Fibroblast of lung (primary cell): ENCODE data around the gene DDX42. TPM values are rescaled to one million over a fixed set of nuclear protein-coding genes. Genes with fewer than 3 reads are reported as not detected.

Experiments used
- DNase-seq, 2 donors: peaks; one replicate each; pipeline versions ENCODE4 v3.0.0 to v3.0.0-alpha.2; 2010; ENCODE audit warnings: low read depth in 2 of 2
- H2AFZ ChIP-seq: 2 replicates; pipeline ENCODE4 v1.5.1; 2012; ENCODE audit warnings: low read length, control low read depth, inconsistent platforms
- H3K27ac ChIP-seq: 2 replicates; pipeline ENCODE4 v1.5.1; 2011; ENCODE audit warnings: low read length, control low read depth; ENCODE audit not compliant: insufficient read depth
- H3K27me3 ChIP-seq: 2 replicates; pipeline ENCODE4 v1.5.1; 2011; ENCODE audit warnings: mild to moderate bottlenecking, low read length; ENCODE audit not compliant: control insufficient read depth, insufficient read depth
- H3K36me3 ChIP-seq: 2 replicates; pipeline ENCODE4 v1.5.1; 2011; ENCODE audit warnings: low read length; ENCODE audit not compliant: control insufficient read depth, insufficient read depth
- H3K4me1 ChIP-seq: 2 replicates; pipeline ENCODE4 v1.5.1; 2011; ENCODE audit warnings: low read length; ENCODE audit not compliant: control insufficient read depth, insufficient read depth; ENCODE audit errors: extremely low read depth
- H3K4me2 ChIP-seq: 2 replicates; pipeline ENCODE4 v1.5.1; 2011; ENCODE audit warnings: low read length, control low read depth; ENCODE audit not compliant: insufficient read depth; ENCODE audit errors: extremely low read depth
- H3K4me3 ChIP-seq, 4 experiments: fragments of 200-600 bp in 1 of 4; sonication (generic) in 1 of 4; replicated peaks in 1 of 4; 2 replicates each; pipeline ENCODE4 v1.5.1; 2011 to 2016; ENCODE audit warnings: low read length in 4 of 4, low read depth in 3 of 4, mild to moderate bottlenecking in 3 of 4, control low read depth in 2 of 4, inconsistent platforms in 1 of 4, mixed read lengths in 1 of 4; ENCODE audit not compliant: insufficient read depth in 1 of 4; ENCODE audit errors: control extremely low read depth in 1 of 4
- H3K79me2 ChIP-seq: 2 replicates; pipeline ENCODE4 v1.5.1; 2012; ENCODE audit warnings: mild to moderate bottlenecking, low read length, inconsistent platforms; ENCODE audit not compliant: control insufficient read depth, insufficient read depth
- H3K9ac ChIP-seq: 2 replicates; pipeline ENCODE4 v1.5.1; 2011; ENCODE audit warnings: mild to moderate bottlenecking, low read length, control low read depth; ENCODE audit not compliant: insufficient read depth
- H3K9me3 ChIP-seq: 2 replicates; pipeline ENCODE4 v1.5.1; 2012; ENCODE audit warnings: low read depth, low read length; ENCODE audit not compliant: control insufficient read depth, insufficient read depth
- H4K20me1 ChIP-seq: 2 replicates; pipeline ENCODE4 v1.5.1; 2011; ENCODE audit warnings: low read length; ENCODE audit not compliant: control insufficient read depth, insufficient read depth; ENCODE audit errors: extremely low read depth
- CTCF ChIP-seq, 2 donors: IDR thresholded peaks in 1 of 2; conservative IDR thresholded peaks in 1 of 2; 1 replicate in 1 of 2; 2 replicates in 1 of 2; pipeline ENCODE4 v1.5.1; 2011 to 2012; ENCODE audit warnings: low read length in 2 of 2, control low read depth in 1 of 2, inconsistent platforms in 1 of 2, low read depth in 1 of 2, mild to moderate bottlenecking in 1 of 2
- EZH2 ChIP-seq: IDR thresholded peaks from 2 replicates; pipeline ENCODE4 v1.5.1; 2012; ENCODE audit warnings: low read length, control low read depth, mild to moderate bottlenecking; ENCODE audit errors: missing control alignments
- polyA plus RNA-seq, 2 donors: library from polyadenylated mRNA; depleted of rRNA in 1 of 2; stranded (reverse) in 1 of 2; unstranded in 1 of 2; fragments of >200 nt; gene quantifications; 2 replicates each; pipeline ENCODE4 v1.2.1, GENCODE V29; 2011 to 2012; ENCODE audit warnings: missing spikeins in 1 of 2
- total RNA-seq: library from RNA; depleted of rRNA; stranded (reverse); fragments of >200 nt; gene quantifications from 2 replicates; pipeline ENCODE4 v1.2.1, GENCODE V29; 2014

DDX42 gene
- total and polyA plus RNA-seq, 2 donors (not counting 1 experiment from before 2014, with no cell fraction given): 61.8 to 81.5 TPM

GRCh38 chr17:63828936-63829335 lies 55.0 kb downstream of the DDX42 start:
- TF ChIP-seq EZH2: no peak
- TF ChIP-seq CTCF (conservative IDR thresholded peaks at IDR 0.05 in 1 of 2, IDR thresholded peaks at IDR 0.05 in 1 of 2; ENCODE audit: low read depth in 1 of 2, low read length in 2 of 2): no peak
- H3K9me3 ChIP-seq: no peaks in the 10 kb centered on the region
- no peak overlapping the region for H3K9ac ChIP-seq
- H3K79me2 ChIP-seq: peaks cover 48% of the 10 kb centered on the region
- H3K4me3 ChIP-seq: peak overlapping the region in 2 of 4 experiments; percentile 80 to 84
- no peaks in the 10 kb centered on the region for H4K20me1 ChIP-seq
- no peak for DNase-seq
- H3K4me2 ChIP-seq: peak overlapping the region; percentile 82
- H3K27me3 ChIP-seq: no peaks in the 10 kb centered on the region
- no peak overlapping the region for H3K27ac ChIP-seq
- H3K4me1 ChIP-seq: peaks cover 8% of the 10 kb centered on the region
- no peak overlapping the region for H2AFZ ChIP-seq
- H3K36me3 ChIP-seq: peaks cover 44% of the 10 kb centered on the region

GRCh38 chr17:63830278-63830677 lies 56.3 kb downstream of the DDX42 start:
- Histone ChIP-seq H3K9me3 (no peaks in the 10 kb centered on the region), H3K27me3 (no peaks in the 10 kb centered on the region), H3K4me1 (peaks cover 8% of the 10 kb centered on the region), H2AFZ (no peak overlapping the region), H3K36me3 (peaks cover 39% of the 10 kb centered on the region), H4K20me1 (no peaks in the 10 kb centered on the region), H3K4me2 (no peak overlapping the region), H3K4me3 (no peak overlapping the region), H3K9ac (no peak overlapping the region), H3K27ac (no peak overlapping the region), H3K79me2 (peaks cover 40% of the 10 kb centered on the region)
- no peak for DNase-seq
- TF ChIP-seq EZH2: no peak
- no peak for TF ChIP-seq CTCF (conservative IDR thresholded peaks at IDR 0.05 in 1 of 2, IDR thresholded peaks at IDR 0.05 in 1 of 2; ENCODE audit: low read depth in 1 of 2, low read length in 2 of 2)

GRCh38 chr17:63830904-63831491 lies 57.0 kb downstream of the DDX42 start:
- no peak overlapping the region for H3K27ac ChIP-seq
- peaks cover 34% of the 10 kb centered on the region for H3K79me2 ChIP-seq
- H3K9me3 ChIP-seq: no peaks in the 10 kb centered on the region
- no peaks in the 10 kb centered on the region for H3K27me3 ChIP-seq
- H3K9ac ChIP-seq: no peak overlapping the region
- peaks cover 39% of the 10 kb centered on the region for H3K36me3 ChIP-seq
- no peak for DNase-seq
- H4K20me1 ChIP-seq: no peaks in the 10 kb centered on the region
- H2AFZ ChIP-seq: no peak overlapping the region
- no peak overlapping the region for H3K4me2 ChIP-seq
- H3K4me1 ChIP-seq: peaks cover 4% of the 10 kb centered on the region
- no peak overlapping the region for H3K4me3 ChIP-seq
- no peak for TF ChIP-seq CTCF (conservative IDR thresholded peaks at IDR 0.05 in 1 of 2, IDR thresholded peaks at IDR 0.05 in 1 of 2; ENCODE audit: low read depth in 1 of 2, low read length in 2 of 2)
- no peak for TF ChIP-seq EZH2
